OCI-LY3 (cell line): Measurements from ENCODE around the gene CACNA1A.

Source experiments
- CTCF ChIP-seq: fragments of 200-600, 300-600 bp; sonication (generic); IDR thresholded peaks from 2 replicates; pipeline ENCODE4 v1.5.1; 2014; ENCODE audit warnings: antibody characterized with exemption, low read length, low read depth
- EZH2phosphoT487 ChIP-seq: fragments of 200-600 bp; shearing (Covaris generic); IDR thresholded peaks from 2 replicates; pipeline ENCODE4 v1.6.1; 2018; ENCODE audit warnings: antibody characterized with exemption, mixed run types, low read depth

DNA sequence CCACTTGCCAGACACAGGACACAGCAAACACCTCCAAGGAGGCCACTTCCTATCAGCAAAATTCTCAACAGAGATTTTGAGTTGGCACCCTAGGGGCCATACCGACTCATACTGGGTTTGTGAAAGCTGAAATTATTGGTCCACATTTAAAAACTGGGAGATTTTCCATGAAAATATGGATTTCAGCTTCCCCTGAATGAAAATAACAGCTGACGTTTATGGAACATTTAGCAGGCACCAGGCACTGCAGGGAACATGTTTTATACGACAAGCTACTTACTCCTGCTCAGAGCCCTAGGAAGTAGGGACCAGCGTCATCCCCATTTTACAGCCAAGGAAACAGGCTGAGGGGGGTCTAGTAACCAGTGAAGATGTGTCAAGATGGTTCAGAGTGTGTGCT lies 186.8 kb downstream of the CACNA1A start:
- TF ChIP-seq CTCF (no peak), EZH2phosphoT487 (no peak)
